HEK293T (cell line): ENCODE measurements around the gene ASTN2.

Source experiments
- ARNT ChIP-seq: fragments of 450-650 bp; IDR thresholded peaks from 2 replicates; pipeline ENCODE4 v1.6.1; 2017; ENCODE audit warnings: mild to moderate bottlenecking
- BHLHE40 ChIP-seq: fragments of 450-650 bp; IDR thresholded peaks from 2 replicates; pipeline ENCODE4 v1.6.1; 2016; ENCODE audit warnings: mild to moderate bottlenecking, moderate library complexity, borderline replicate concordance
- TARDBP ChIP-seq: fragments of 450-650 bp; IDR thresholded peaks from 2 replicates; pipeline ENCODE4 v1.6.1; 2016
- TF ChIP-seq, protein P1 (sequence below): fragments of 450-650 bp; IDR thresholded peaks from 2 replicates; pipeline ENCODE4 v1.6.1; 2016

- no peak for TF ChIP-seq BHLHE40
- TF ChIP-seq ARNT = no peak
- TF ChIP-seq, protein P1, sequence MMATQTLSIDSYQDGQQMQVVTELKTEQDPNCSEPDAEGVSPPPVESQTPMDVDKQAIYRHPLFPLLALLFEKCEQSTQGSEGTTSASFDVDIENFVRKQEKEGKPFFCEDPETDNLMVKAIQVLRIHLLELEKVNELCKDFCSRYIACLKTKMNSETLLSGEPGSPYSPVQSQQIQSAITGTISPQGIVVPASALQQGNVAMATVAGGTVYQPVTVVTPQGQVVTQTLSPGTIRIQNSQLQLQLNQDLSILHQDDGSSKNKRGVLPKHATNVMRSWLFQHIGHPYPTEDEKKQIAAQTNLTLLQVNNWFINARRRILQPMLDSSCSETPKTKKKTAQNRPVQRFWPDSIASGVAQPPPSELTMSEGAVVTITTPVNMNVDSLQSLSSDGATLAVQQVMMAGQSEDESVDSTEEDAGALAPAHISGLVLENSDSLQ = no peak
- no peak for TF ChIP-seq TARDBP
Measured at GRCh38 chr9:116394894-116395698, 1019.8 kb downstream of the ASTN2 start.
